NCI-H2196 (cell line): Measurements from ENCODE around the gene CDKN1B.

Experiments used
- DNase-seq: peaks from one replicate; lab custom pipeline; 2025; ENCODE audit not compliant: unreplicated experiment; lab: John Stamatoyannopoulos, UW

Gene CDKN1B

GRCh38 chr12:12755923-12756322 is 38.8 kb downstream of the CDKN1B start:
- no peak for DNase-seq

- DNase-seq = no peak
These were observed 40.0 kb downstream of the CDKN1B start for GRCh38 chr12:12757121-12757520.

- DNase-seq = no peak
These were observed 42.2 kb downstream of the CDKN1B start for GRCh38 chr12:12759234-12759915.

GRCh38 chr12:12764824-12765223 is 47.7 kb downstream of the CDKN1B start:
- DNase-seq = no peak

GRCh38 chr12:12770262-12770661 is 53.1 kb downstream of the CDKN1B start:
- DNase-seq = no peak
